IMR-90 (cell line): Measurements from ENCODE around the gene KPTN. TPM values are rescaled to one million over a fixed set of nuclear protein-coding genes. Genes with fewer than 3 reads are reported as not detected.

Source experiments
- ATAC-seq: fragments of 200-7000 bp; cut with Tn5 transposase; 2 replicates; pipeline ENCODE4 v1.9.1; 2020; ENCODE audit warnings: low read depth, mild to moderate bottlenecking, moderate library complexity
- BruUV-seq: library from RNA; stranded (reverse); fragments of 400-500 nt; replicated peaks from 2 replicates; lab custom pipeline; 2021; lab: Mats Ljungman, UMichigan
- CTCF ChIA-PET: fragments of 300-600 bp; formaldehyde crosslinking; extraction: SDS; loops from one replicate; lab custom pipeline; 2021; ENCODE audit warnings: antibody characterized with exemption; lab: Yijun Ruan, JAX
- POLR2A ChIA-PET: fragments of 300-600 bp; sonication (Branson Sonifier 250); formaldehyde crosslinking; loops from one replicate; lab custom pipeline; 2022; ENCODE audit warnings: antibody characterized with exemption; ENCODE audit not compliant: unreplicated experiment; lab: Charles Lee
- DNase-seq: peaks from one replicate; pipeline ENCODE4 v3.0.0; 2013
- H2AFZ ChIP-seq: replicated peaks from 2 replicates; pipeline ENCODE3; 2013; ENCODE audit warnings: low read length, mild to moderate bottlenecking; ENCODE audit not compliant: poor library complexity
- H2AK5ac ChIP-seq: 2 replicates; pipeline ENCODE4 v1.6.1; 2013; ENCODE audit warnings: low read depth, low read length, inconsistent platforms
- H2AK9ac ChIP-seq: replicated peaks from 2 replicates; pipeline ENCODE3; 2013; ENCODE audit warnings: mild to moderate bottlenecking, low read depth, low read length, moderate library complexity; ENCODE audit not compliant: poor library complexity
- H2BK120ac ChIP-seq: 2 replicates; pipeline ENCODE4 v1.6.1; 2013; ENCODE audit warnings: low read depth, low read length, inconsistent platforms
- H2BK15ac ChIP-seq: 3 replicates; pipeline ENCODE4 v1.6.1; 2013; ENCODE audit warnings: low read depth, low read length, inconsistent platforms
- H2BK20ac ChIP-seq: 2 replicates; pipeline ENCODE4 v1.6.1; 2013; ENCODE audit warnings: low read depth, mild to moderate bottlenecking, inconsistent platforms, low read length, moderate library complexity
- H2BK5ac ChIP-seq: 2 replicates; pipeline ENCODE4 v1.6.1; 2013; ENCODE audit warnings: mild to moderate bottlenecking, low read depth, low read length, inconsistent platforms; ENCODE audit not compliant: poor library complexity, severe bottlenecking
- H3K14ac ChIP-seq: replicated peaks from 2 replicates; pipeline ENCODE4 v1.6.1; 2013; ENCODE audit warnings: low read depth, low read length, inconsistent platforms
- H3K18ac ChIP-seq: 2 replicates; pipeline ENCODE4 v1.6.1; 2013; ENCODE audit warnings: low read depth, low read length, control low read depth
- H3K23ac ChIP-seq: 2 replicates; pipeline ENCODE4 v1.6.1; 2013; ENCODE audit warnings: low read depth, low read length, inconsistent platforms
- H3K27ac ChIP-seq: 2 replicates; pipeline ENCODE4 v1.5.1; 2013; ENCODE audit warnings: mild to moderate bottlenecking, control low read depth, low read length; ENCODE audit not compliant: insufficient read depth
- H3K27me3 ChIP-seq: 2 replicates; pipeline ENCODE4 v1.6.1; 2013; ENCODE audit warnings: low read length; ENCODE audit not compliant: control insufficient read depth, insufficient read depth
- H3K36me3 ChIP-seq: 2 replicates; pipeline ENCODE4 v1.6.1; 2013; ENCODE audit warnings: low read length, mixed read lengths; ENCODE audit not compliant: control insufficient read depth, insufficient read depth
- H3K4ac ChIP-seq: 2 replicates; pipeline ENCODE4 v1.6.1; 2013; ENCODE audit warnings: low read depth, low read length, inconsistent platforms
- H3K4me1 ChIP-seq: 2 replicates; pipeline ENCODE4 v1.6.1; 2013; ENCODE audit warnings: low read length, mixed read lengths; ENCODE audit not compliant: control insufficient read depth, insufficient read depth
- H3K4me2 ChIP-seq: 2 replicates; pipeline ENCODE4 v1.6.1; 2013; ENCODE audit warnings: low read depth, mild to moderate bottlenecking, control low read depth, low read length, moderate library complexity
- H3K4me3 ChIP-seq: 2 replicates; pipeline ENCODE4 v1.5.1; 2013; ENCODE audit warnings: low read depth, mild to moderate bottlenecking, control low read depth, low read length, moderate library complexity; ENCODE audit not compliant: insufficient read depth
- H3K56ac ChIP-seq: 2 replicates; pipeline ENCODE4 v1.6.1; 2013; ENCODE audit warnings: low read length, inconsistent platforms; ENCODE audit not compliant: insufficient read depth; ENCODE audit errors: extremely low read depth
- H3K79me1 ChIP-seq, 2 experiments: 2 replicates each; pipeline ENCODE4 v1.6.1; 2013; ENCODE audit warnings: low read length in 2 of 2, inconsistent platforms in 1 of 2, low read depth in 1 of 2
- H3K9ac ChIP-seq: 2 replicates; pipeline ENCODE4 v1.6.1; 2013; ENCODE audit warnings: low read depth, low read length, control low read depth
- H3K9me1 ChIP-seq: 2 replicates; pipeline ENCODE4 v1.6.1; 2013; ENCODE audit warnings: low read length, inconsistent platforms; ENCODE audit not compliant: insufficient read depth
- H3K9me3 ChIP-seq: 2 replicates; pipeline ENCODE4 v1.6.1; 2013; ENCODE audit warnings: low read length; ENCODE audit not compliant: control insufficient read depth, insufficient read depth
- H4K20me1 ChIP-seq: 2 replicates; pipeline ENCODE4 v1.6.1; 2013; ENCODE audit warnings: low read length, inconsistent platforms; ENCODE audit not compliant: insufficient read depth
- H4K5ac ChIP-seq: 2 replicates; pipeline ENCODE4 v1.6.1; 2013; ENCODE audit warnings: mild to moderate bottlenecking, low read depth, low read length, control low read depth
- H4K8ac ChIP-seq, 2 experiments: 2 replicates each; pipeline ENCODE4 v1.6.1; 2013; ENCODE audit warnings: low read depth in 2 of 2, low read length in 2 of 2, control low read depth in 1 of 2, inconsistent platforms in 1 of 2
- H4K91ac ChIP-seq: 2 replicates; pipeline ENCODE4 v1.6.1; 2013; ENCODE audit warnings: low read depth, low read length, inconsistent platforms; ENCODE audit not compliant: insufficient read depth
- BHLHE40 ChIP-seq: fragments of 150-350 bp; IDR thresholded peaks from 2 replicates; pipeline ENCODE4 v1.6.1; 2016; ENCODE audit warnings: mild to moderate bottlenecking, low read depth, low read length
- CEBPB ChIP-seq: IDR thresholded peaks from 2 replicates; pipeline ENCODE4 v1.6.1; 2012; ENCODE audit warnings: low read depth, low read length, improper control_type of control experiment
- CHD1 ChIP-seq: IDR thresholded peaks from 2 replicates; pipeline ENCODE4 v1.6.1; 2012; ENCODE audit warnings: low read depth, low read length, improper control_type of control experiment
- FOS ChIP-seq: fragments of 150-350 bp; IDR thresholded peaks from 2 replicates; pipeline ENCODE4 v1.6.1; 2016; ENCODE audit warnings: low read depth, low read length
- MAFK ChIP-seq: IDR thresholded peaks from 2 replicates; pipeline ENCODE4 v1.6.1; 2012; ENCODE audit warnings: low read depth, low read length, improper control_type of control experiment
- MAZ ChIP-seq: IDR thresholded peaks from 2 replicates; pipeline ENCODE4 v1.6.1; 2012; ENCODE audit warnings: low read depth, mild to moderate bottlenecking, low read length, improper control_type of control experiment, moderate library complexity, borderline replicate concordance
- MXI1 ChIP-seq: IDR thresholded peaks from 2 replicates; pipeline ENCODE4 v1.6.1; 2012; ENCODE audit warnings: low read depth, mild to moderate bottlenecking, low read length, moderate library complexity, borderline replicate concordance
- NFE2L2 ChIP-seq: fragments of 150-350 bp; IDR thresholded peaks from 2 replicates; pipeline ENCODE4 v1.6.1; 2016; ENCODE audit warnings: low read depth, mild to moderate bottlenecking, low read length
- POLR2A ChIP-seq: IDR thresholded peaks from 2 replicates; pipeline ENCODE4 v1.6.1; 2012; ENCODE audit warnings: mild to moderate bottlenecking, low read depth, low read length
- RAD21 ChIP-seq: IDR thresholded peaks from 2 replicates; pipeline ENCODE4 v1.6.1; 2012; ENCODE audit warnings: low read length, improper control_type of control experiment
- RCOR1 ChIP-seq: IDR thresholded peaks from 2 replicates; pipeline ENCODE4 v1.6.1; 2012; ENCODE audit warnings: mild to moderate bottlenecking, low read length, improper control_type of control experiment; ENCODE audit not compliant: insufficient replicate concordance
- RFX5 ChIP-seq: IDR thresholded peaks from 2 replicates; pipeline ENCODE4 v1.8.0; 2012; ENCODE audit warnings: low read depth, mild to moderate bottlenecking, low read length, moderate library complexity
- SMC3 ChIP-seq: fragments of 150-350 bp; IDR thresholded peaks from 2 replicates; pipeline ENCODE4 v1.6.1; 2016; ENCODE audit warnings: low read depth, mild to moderate bottlenecking, antibody characterized with exemption, low read length, moderate library complexity
- WGBS, 2 experiments: methylation state at CpG; one replicate each; pipeline versions ENCODE4 v1.1.5 to v1.1.7; 2013; ENCODE audit warnings: missing lambda C conversion rate in 2 of 2; ENCODE audit not compliant: insufficient read length in 1 of 2; ENCODE audit errors: extremely low coverage in 2 of 2; 5-methylcytosine and 5-hydroxymethylcytosine counted together
- dilution Hi-C: fragments of 300-500 bp; cut with HindIII; formaldehyde crosslinking; loops from one replicate; pipeline ENCODE4 v1.14.3; 2018; ENCODE audit warnings: low sequenced_read_pairs; ENCODE audit not compliant: unreplicated experiment
- in situ Hi-C: fragments of 300-500 bp; cut with MboI; formaldehyde crosslinking; loops from 3 replicates; pipeline ENCODE4 v1.14.3; 2019; ENCODE audit warnings: low sequenced_read_pairs, inconsistent platforms, mixed read lengths
- intact Hi-C: fragments of 100-400 bp; cut with micrococcal nuclease; formaldehyde crosslinking; loops from 2 replicates; pipeline ENCODE4 v1.10.0; 2022
- polyA plus RNA-seq, 3 experiments: library from polyadenylated mRNA; depleted of rRNA; stranded (reverse); fragments of >200 nt; gene quantifications; 2 replicates each; pipeline ENCODE4 v1.2.3, GENCODE V29; 2012; ENCODE audit warnings: low replicate concordance in 1 of 3
- total RNA-seq: library from RNA; depleted of rRNA; stranded (reverse); fragments of >200 nt; gene quantifications from 2 replicates; pipeline ENCODE4 v1.2.3, GENCODE V29; 2012
- TF ChIP-seq, protein P1 (sequence below): fragments of 150-350 bp; IDR thresholded peaks from 2 replicates; pipeline ENCODE4 v1.6.1; 2017; ENCODE audit warnings: mild to moderate bottlenecking, antibody characterized with exemption, low read length, low read depth
- TF ChIP-seq, protein P2 (sequence below): fragments of 150-350 bp; IDR thresholded peaks from 2 replicates; pipeline ENCODE4 v1.6.1; 2016; ENCODE audit warnings: low read depth, mild to moderate bottlenecking, low read length, moderate library complexity, borderline replicate concordance
- TF ChIP-seq, protein P3 (sequence below): conservative IDR thresholded peaks from 2 replicates; pipeline ENCODE4 v1.5.1; 2012; ENCODE audit warnings: mild to moderate bottlenecking, low read depth, low read length, improper control_type of control experiment

Gene KPTN
- total and polyA plus RNA-seq, 2 of the 4 experiments (the other 2 are of a cell fraction) = 4.1 to 15.4 TPM

DNA sequence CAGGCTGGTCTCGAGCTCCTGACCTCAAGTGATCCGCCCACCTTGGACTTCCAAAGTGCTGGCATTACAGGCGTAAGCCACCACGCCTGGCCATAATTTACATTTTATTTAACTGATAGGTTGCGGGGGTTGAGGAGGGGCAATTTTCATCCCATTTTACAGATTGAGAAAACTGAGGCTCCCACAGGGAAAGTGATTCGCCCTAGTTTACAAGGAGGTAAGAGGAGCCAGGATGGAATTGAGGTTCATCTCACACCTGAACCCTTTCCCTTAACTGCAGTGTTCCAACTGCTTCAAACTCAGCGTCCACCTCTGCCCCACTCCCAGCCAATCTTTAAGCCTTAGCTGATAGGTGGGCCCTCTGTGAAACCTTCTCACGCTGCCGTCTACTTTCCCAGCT is 34.8 kb upstream of the KPTN start:
- Histone ChIP-seq H3K4ac (no peak overlapping the region), H2AK9ac (no peak overlapping the region), H3K27me3 (peaks cover 25% of the 10 kb centered on the region), H3K4me3 (no peak overlapping the region), H3K14ac (no peak overlapping the region), H2BK20ac (no peak overlapping the region), H2BK15ac (no peak overlapping the region), H3K18ac (no peak overlapping the region), H3K36me3 (no peaks in the 10 kb centered on the region), H3K9ac (no peak overlapping the region), H2BK120ac (no peak overlapping the region), H3K27ac (no peak overlapping the region), H4K20me1 (no peaks in the 10 kb centered on the region), H3K56ac (no peak overlapping the region), H2AFZ (no peak overlapping the region), H4K8ac (no peak overlapping the region), H3K4me1 (peaks cover 2% of the 10 kb centered on the region; the same call in 1 of the 2 replicates), H3K79me1 (peaks cover 3 to 14% of the 10 kb centered on the region in 2 experiments; a peak in 3 of 4 replicates), H4K5ac (no peak overlapping the region), H3K4me2 (no peak overlapping the region), H4K91ac (no peak overlapping the region), H2BK5ac (no peak overlapping the region), H3K9me3 (no peaks in the 10 kb centered on the region), H2AK5ac (no peak overlapping the region), H3K9me1 (peaks cover 4% of the 10 kb centered on the region), H3K23ac (no peak overlapping the region)
- BruUV-seq = no TSS peak
- ATAC-seq (no peak), DNase-seq (no peak)
- ChIA-PET POLR2A (interaction anchor here (0.6 kb wide), 1 partner anchor 29 kb away, joined by 4 read pairs; no protein-coding TSS in a partner anchor), CTCF (no interaction called here)
- TF ChIP-seq MXI1 = no peak
- no peak for TF ChIP-seq MAFK
- TF ChIP-seq, protein P1, sequence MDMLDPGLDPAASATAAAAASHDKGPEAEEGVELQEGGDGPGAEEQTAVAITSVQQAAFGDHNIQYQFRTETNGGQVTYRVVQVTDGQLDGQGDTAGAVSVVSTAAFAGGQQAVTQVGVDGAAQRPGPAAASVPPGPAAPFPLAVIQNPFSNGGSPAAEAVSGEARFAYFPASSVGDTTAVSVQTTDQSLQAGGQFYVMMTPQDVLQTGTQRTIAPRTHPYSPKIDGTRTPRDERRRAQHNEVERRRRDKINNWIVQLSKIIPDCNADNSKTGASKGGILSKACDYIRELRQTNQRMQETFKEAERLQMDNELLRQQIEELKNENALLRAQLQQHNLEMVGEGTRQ = no peak
- no peak for TF ChIP-seq SMC3
- TF ChIP-seq POLR2A = no peak
- no peak for TF ChIP-seq RFX5
- TF ChIP-seq, protein P2, sequence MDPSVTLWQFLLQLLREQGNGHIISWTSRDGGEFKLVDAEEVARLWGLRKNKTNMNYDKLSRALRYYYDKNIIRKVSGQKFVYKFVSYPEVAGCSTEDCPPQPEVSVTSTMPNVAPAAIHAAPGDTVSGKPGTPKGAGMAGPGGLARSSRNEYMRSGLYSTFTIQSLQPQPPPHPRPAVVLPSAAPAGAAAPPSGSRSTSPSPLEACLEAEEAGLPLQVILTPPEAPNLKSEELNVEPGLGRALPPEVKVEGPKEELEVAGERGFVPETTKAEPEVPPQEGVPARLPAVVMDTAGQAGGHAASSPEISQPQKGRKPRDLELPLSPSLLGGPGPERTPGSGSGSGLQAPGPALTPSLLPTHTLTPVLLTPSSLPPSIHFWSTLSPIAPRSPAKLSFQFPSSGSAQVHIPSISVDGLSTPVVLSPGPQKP = no peak
- TF ChIP-seq, protein P3, sequence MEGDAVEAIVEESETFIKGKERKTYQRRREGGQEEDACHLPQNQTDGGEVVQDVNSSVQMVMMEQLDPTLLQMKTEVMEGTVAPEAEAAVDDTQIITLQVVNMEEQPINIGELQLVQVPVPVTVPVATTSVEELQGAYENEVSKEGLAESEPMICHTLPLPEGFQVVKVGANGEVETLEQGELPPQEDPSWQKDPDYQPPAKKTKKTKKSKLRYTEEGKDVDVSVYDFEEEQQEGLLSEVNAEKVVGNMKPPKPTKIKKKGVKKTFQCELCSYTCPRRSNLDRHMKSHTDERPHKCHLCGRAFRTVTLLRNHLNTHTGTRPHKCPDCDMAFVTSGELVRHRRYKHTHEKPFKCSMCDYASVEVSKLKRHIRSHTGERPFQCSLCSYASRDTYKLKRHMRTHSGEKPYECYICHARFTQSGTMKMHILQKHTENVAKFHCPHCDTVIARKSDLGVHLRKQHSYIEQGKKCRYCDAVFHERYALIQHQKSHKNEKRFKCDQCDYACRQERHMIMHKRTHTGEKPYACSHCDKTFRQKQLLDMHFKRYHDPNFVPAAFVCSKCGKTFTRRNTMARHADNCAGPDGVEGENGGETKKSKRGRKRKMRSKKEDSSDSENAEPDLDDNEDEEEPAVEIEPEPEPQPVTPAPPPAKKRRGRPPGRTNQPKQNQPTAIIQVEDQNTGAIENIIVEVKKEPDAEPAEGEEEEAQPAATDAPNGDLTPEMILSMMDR = no peak
- no peak for TF ChIP-seq RCOR1
- no peak for TF ChIP-seq CEBPB
- no peak for TF ChIP-seq MAZ
- TF ChIP-seq CHD1 = no peak
- no peak for TF ChIP-seq FOS
- TF ChIP-seq NFE2L2 = no peak
- no peak for TF ChIP-seq BHLHE40
- no peak for TF ChIP-seq RAD21
- intact Hi-C loops = loop anchor here (10.0 kb wide), 1 partner anchor 146 kb away; no protein-coding TSS in a partner anchor
- in situ Hi-C loops = no loop called here
- dilution Hi-C loops = no loop called here
- 53% methylated on average over 2 of the region's 9 CpGs; no CpG with 5 or more reads in 1 of the 2 experiments for WGBS, 2 experiments
